Memory B cell (primary cell): ENCODE data around the gene TAOK3.
"Not testable (repeated sequence)": the region's sequence is repeated elsewhere in the genome, so short reads cannot be mapped to it uniquely, and the experiment has no call there.

ENCODE experiments used
- ATAC-seq: fragments of 150-1000 bp; cut with Tn5 transposase; 2 replicates; pipeline ENCODE4 v1.10.0; 2021; ENCODE audit warnings: low read depth, mild to moderate bottlenecking, moderate library complexity
- DNase-seq, 2 donors: peaks; one replicate each; pipeline ENCODE4 v3.0.0; 2022; ENCODE audit warnings: low spot score in 2 of 2
- H3K27ac Mint-ChIP-seq: one replicate; pipeline ENCODE4 v1.8.0; 2022; ENCODE audit warnings: mild to moderate bottlenecking, moderate library complexity, mixed read lengths
- H3K27me3 Mint-ChIP-seq: one replicate; pipeline ENCODE4 v1.8.0; 2022; ENCODE audit warnings: mixed read lengths
- H3K36me3 Mint-ChIP-seq: one replicate; pipeline ENCODE4 v1.8.0; 2022; ENCODE audit warnings: mild to moderate bottlenecking, mixed read lengths
- H3K4me1 Mint-ChIP-seq: one replicate; pipeline ENCODE4 v1.8.0; 2022; ENCODE audit warnings: mixed read lengths
- H3K4me3 Mint-ChIP-seq: one replicate; pipeline ENCODE4 v1.8.0; 2022; ENCODE audit warnings: mild to moderate bottlenecking, moderate library complexity, mixed read lengths
- H3K9me3 Mint-ChIP-seq: one replicate; pipeline ENCODE4 v1.8.0; 2022; ENCODE audit warnings: mixed read lengths

The TAOK3 gene

GRCh38 chr12:118358612-118359540 is 13.8 kb downstream of the TAOK3 start:
- ATAC-seq (peak; percentile 48), DNase-seq (no peak)
- Mint-ChIP-seq H3K9me3 (no peaks in the 10 kb centered on the region), H3K36me3 (peaks cover 10% of the 10 kb centered on the region), H3K4me3 (peak overlapping the region; percentile 96), H3K4me1 (peaks cover 30% of the 10 kb centered on the region), H3K27ac (peak overlapping the region; percentile 93), H3K27me3 (no peaks in the 10 kb centered on the region)

GRCh38 chr12:118358008-118358359 is 14.7 kb downstream of the TAOK3 start:
- peaks cover 13% of the 10 kb centered on the region for H3K36me3 Mint-ChIP-seq
- H3K4me1 Mint-ChIP-seq = peaks cover 32% of the 10 kb centered on the region
- H3K9me3 Mint-ChIP-seq = no peaks in the 10 kb centered on the region
- no peaks in the 10 kb centered on the region for H3K27me3 Mint-ChIP-seq
- H3K27ac Mint-ChIP-seq = peak overlapping the region; percentile 94
- DNase-seq (no peak), ATAC-seq (no peak)
- H3K4me3 Mint-ChIP-seq = peak overlapping the region; percentile 60

- DNase-seq (peak; percentile 37 to 57), ATAC-seq (peak; percentile 81)
- Mint-ChIP-seq H3K4me3 (peak overlapping the region; percentile 60), H3K9me3 (no peaks in the 10 kb centered on the region), H3K27me3 (no peaks in the 10 kb centered on the region), H3K4me1 (peaks cover 32% of the 10 kb centered on the region), H3K27ac (peak overlapping the region; percentile 94), H3K36me3 (peaks cover 13% of the 10 kb centered on the region)
Observed at GRCh38 chr12:118357257-118358007, 15.3 kb downstream of the TAOK3 start.

GRCh38 chr12:118356809-118357256 is 15.9 kb downstream of the TAOK3 start:
- DNase-seq (no peak), ATAC-seq (no peak)

GRCh38 chr12:118355843-118356242 is 16.9 kb downstream of the TAOK3 start:
- ATAC-seq (no peak), DNase-seq (no peak)
- Mint-ChIP-seq H3K27me3 (no peaks in the 10 kb centered on the region), H3K27ac (peak overlapping the region; percentile 70), H3K4me1 (peaks cover 29% of the 10 kb centered on the region), H3K9me3 (no peaks in the 10 kb centered on the region), H3K4me3 (peak overlapping the region; percentile 29), H3K36me3 (peaks cover 13% of the 10 kb centered on the region)

More at GRCh38 chr12:118356809-118357256, 15.9 kb downstream of the TAOK3 start:
- H3K27me3 Mint-ChIP-seq = no peaks in the 10 kb centered on the region
- peaks cover 29% of the 10 kb centered on the region for H3K4me1 Mint-ChIP-seq
- peaks cover 13% of the 10 kb centered on the region for H3K36me3 Mint-ChIP-seq
- H3K4me3 Mint-ChIP-seq = peak overlapping the region; percentile 12
- no peaks in the 10 kb centered on the region for H3K9me3 Mint-ChIP-seq
- peak overlapping the region; percentile 94 for H3K27ac Mint-ChIP-seq

- Mint-ChIP-seq H3K27ac (no peak overlapping the region), H3K4me3 (no peak overlapping the region), H3K9me3 (no peaks in the 10 kb centered on the region), H3K36me3 (peaks cover 13% of the 10 kb centered on the region), H3K4me1 (peaks cover 29% of the 10 kb centered on the region), H3K27me3 (no peaks in the 10 kb centered on the region)
- DNase-seq = no peak
- ATAC-seq = no peak
Observed at GRCh38 chr12:118354903-118355302, 17.8 kb downstream of the TAOK3 start.

- H3K4me3 Mint-ChIP-seq, H3K27ac Mint-ChIP-seq, DNase-seq, H3K9me3 Mint-ChIP-seq, H3K27me3 Mint-ChIP-seq, ATAC-seq: not testable (repeated sequence)
- Mint-ChIP-seq H3K36me3 (peaks cover 13% of the 10 kb centered on the region), H3K4me1 (peaks cover 25% of the 10 kb centered on the region)
Observed at GRCh38 chr12:118354503-118354902, 18.2 kb downstream of the TAOK3 start.

- Mint-ChIP-seq H3K27ac (no peak overlapping the region), H3K36me3 (peaks cover 16% of the 10 kb centered on the region), H3K4me3 (no peak overlapping the region), H3K4me1 (peaks cover 22% of the 10 kb centered on the region), H3K27me3 (no peaks in the 10 kb centered on the region), H3K9me3 (no peaks in the 10 kb centered on the region)
- no peak for DNase-seq
- no peak for ATAC-seq
Observed at GRCh38 chr12:118353721-118354120, 19.0 kb downstream of the TAOK3 start.

- H3K4me1 Mint-ChIP-seq = peaks cover 28% of the 10 kb centered on the region
Observed at GRCh38 chr12:118350908-118351559, 21.7 kb downstream of the TAOK3 start.

GRCh38 chr12:118347916-118348315 is 24.8 kb downstream of the TAOK3 start:
- H3K4me1 Mint-ChIP-seq = peaks cover 24% of the 10 kb centered on the region
- ATAC-seq = no peak
- H3K27me3 Mint-ChIP-seq = no peaks in the 10 kb centered on the region
- peak overlapping the region; percentile 61 for H3K27ac Mint-ChIP-seq
- H3K4me3 Mint-ChIP-seq = peak overlapping the region; percentile 3
- no peak for DNase-seq
- no peaks in the 10 kb centered on the region for H3K9me3 Mint-ChIP-seq
- H3K36me3 Mint-ChIP-seq = peaks cover 4% of the 10 kb centered on the region

More at GRCh38 chr12:118350908-118351559, 21.7 kb downstream of the TAOK3 start:
- Mint-ChIP-seq H3K36me3 (peaks cover 18% of the 10 kb centered on the region), H3K27ac (no peak overlapping the region), H3K27me3 (no peaks in the 10 kb centered on the region), H3K4me3 (no peak overlapping the region), H3K9me3 (no peaks in the 10 kb centered on the region)
- DNase-seq = no peak
- ATAC-seq = no peak

GRCh38 chr12:118346895-118347294 is 25.8 kb downstream of the TAOK3 start:
- peak overlapping the region; percentile 33 for H3K4me3 Mint-ChIP-seq

GRCh38 chr12:118345355-118345754 is 27.4 kb downstream of the TAOK3 start:
- H3K4me1 Mint-ChIP-seq = peaks cover 24% of the 10 kb centered on the region
- DNase-seq (no peak), ATAC-seq (no peak)
- H3K9me3 Mint-ChIP-seq = no peaks in the 10 kb centered on the region
- no peak overlapping the region for H3K27ac Mint-ChIP-seq
- H3K36me3 Mint-ChIP-seq = peaks cover 4% of the 10 kb centered on the region
- no peaks in the 10 kb centered on the region for H3K27me3 Mint-ChIP-seq
- no peak overlapping the region for H3K4me3 Mint-ChIP-seq

More at GRCh38 chr12:118346895-118347294, 25.8 kb downstream of the TAOK3 start:
- H3K27ac Mint-ChIP-seq = peak overlapping the region; percentile 61
- DNase-seq (peak in 1 of 2 donors; percentile 10), ATAC-seq (peak; percentile 95)
- H3K9me3 Mint-ChIP-seq = no peaks in the 10 kb centered on the region
- peaks cover 24% of the 10 kb centered on the region for H3K4me1 Mint-ChIP-seq
- H3K36me3 Mint-ChIP-seq = peaks cover 4% of the 10 kb centered on the region
- H3K27me3 Mint-ChIP-seq = no peaks in the 10 kb centered on the region

- DNase-seq (no peak), ATAC-seq (no peak)
- peaks cover 4% of the 10 kb centered on the region for H3K36me3 Mint-ChIP-seq
- H3K27ac Mint-ChIP-seq = no peak overlapping the region
- H3K27me3 Mint-ChIP-seq = no peaks in the 10 kb centered on the region
- no peak overlapping the region for H3K4me3 Mint-ChIP-seq
- peaks cover 24% of the 10 kb centered on the region for H3K4me1 Mint-ChIP-seq
- H3K9me3 Mint-ChIP-seq = no peaks in the 10 kb centered on the region
Observed at GRCh38 chr12:118344829-118345228, 27.9 kb downstream of the TAOK3 start.
